Urothelium cell line (cell line): Measurements from ENCODE around the gene CDH16.
"Not testable (repeated sequence)": the region's sequence is repeated elsewhere in the genome, so short reads cannot be mapped to it uniquely, and the experiment has no call there.

Experiments
- DNase-seq: peaks from one replicate; pipeline ENCODE4 v3.0.0; 2011; ENCODE audit warnings: low spot score, mixed read lengths
- FAIRE-seq: peaks from 2 replicates; lab custom pipeline; 2011; peaks lifted over from hg19 to GRCh38; lab: Jason Lieb, UNC

Gene CDH16

GRCh38 chr16:66880288-66881013 is 38.2 kb downstream of the CDH16 start, which contains the start of gene PDP2:
TSS of gene PDP2 (plus strand) at chr16:66880515. CDS start at chr16:66884285, 3,770 bp downstream.
- peak; percentile 17 for FAIRE-seq
- peak; percentile 96 for DNase-seq

- FAIRE-seq (no peak), DNase-seq (no peak)
Measured at GRCh38 chr16:66878067-66878466, 40.6 kb downstream of the CDH16 start.

GRCh38 chr16:66874079-66874775 is 44.5 kb downstream of the CDH16 start:
- FAIRE-seq (peak; percentile 20), DNase-seq (no peak)

- FAIRE-seq, result peak; percentile 9
Measured at GRCh38 chr16:66873685-66874055, 45.0 kb downstream of the CDH16 start.

GRCh38 chr16:66872943-66873684 is 45.6 kb downstream of the CDH16 start:
- peak; percentile 95 for DNase-seq
- peak; percentile 56 for FAIRE-seq

More at GRCh38 chr16:66873685-66874055, 45.0 kb downstream of the CDH16 start:
- DNase-seq, result no peak

GRCh38 chr16:66872559-66872942 is 46.1 kb downstream of the CDH16 start:
- FAIRE-seq (no peak), DNase-seq (no peak)

GRCh38 chr16:66871840-66872239 is 46.8 kb downstream of the CDH16 start:
- FAIRE-seq, result no peak
- DNase-seq, result no peak

- not testable (repeated sequence) for DNase-seq
Measured at GRCh38 chr16:66871363-66871762, 47.3 kb downstream of the CDH16 start.

GRCh38 chr16:66869424-66869823 is 49.3 kb downstream of the CDH16 start:
- DNase-seq (no peak), FAIRE-seq (no peak)

More at GRCh38 chr16:66871363-66871762, 47.3 kb downstream of the CDH16 start:
- not testable (repeated sequence) for FAIRE-seq

GRCh38 chr16:66863707-66864106 is 55.0 kb downstream of the CDH16 start:
- FAIRE-seq (no peak), DNase-seq (no peak)

GRCh38 chr16:66862023-66862520 is 56.6 kb downstream of the CDH16 start:
- DNase-seq (no peak), FAIRE-seq (no peak)

GRCh38 chr16:66859397-66860068 is 59.2 kb downstream of the CDH16 start:
- FAIRE-seq, result no peak

GRCh38 chr16:66858740-66859396 is 59.8 kb downstream of the CDH16 start:
- DNase-seq, result peak; percentile 88
- peak; percentile 87 for FAIRE-seq

More at GRCh38 chr16:66859397-66860068, 59.2 kb downstream of the CDH16 start:
- no peak for DNase-seq
